ENCODE measurements around the gene NBAS. TPM values are rescaled to one million over a fixed set of nuclear protein-coding genes. Genes with fewer than 3 reads are reported as not detected.

NBAS gene
- polyA plus RNA-seq, 1 donor (not counting 4 experiments of a cell fraction or from before 2014, with no cell fraction given): 27.9 TPM

- Histone ChIP-seq H3K27ac (ENCODE audit: control insufficient read depth, insufficient read depth, low read length) (peak overlapping the region; percentile 83), H3K36me3 (ENCODE audit: control insufficient read depth in 2 of 2, extremely low read depth in 1 of 2, insufficient read depth in 2 of 2, low read length in 2 of 2) (peaks cover under 1 to 3% of the 10 kb centered on the region in 2 experiments), H2AFZ (ENCODE audit: control insufficient read depth, low read length) (no peak overlapping the region), H3K4me1 (ENCODE audit: control insufficient read depth, extremely low read depth, insufficient read depth, low read length) (peaks cover 20% of the 10 kb centered on the region), H3K9ac (ENCODE audit: control insufficient read depth, extremely low read depth, insufficient read depth, low read length) (peak overlapping the region; percentile 87), H3K9me3 (ENCODE audit: control insufficient read depth, low read depth, low read length) (no peaks in the 10 kb centered on the region), H3K79me2 (ENCODE audit: control insufficient read depth, insufficient read depth, low read length) (peaks cover 40% of the 10 kb centered on the region), H4K20me1 (ENCODE audit: control insufficient read depth, extremely low read depth, insufficient read depth, low read length) (no peaks in the 10 kb centered on the region), H3K9me1 (ENCODE audit: control insufficient read depth, extremely low read depth, insufficient read depth, low read length) (no peaks in the 10 kb centered on the region), H3K4me2 (ENCODE audit: control insufficient read depth, extremely low read depth, insufficient read depth, low read depth, low read length) (peak overlapping the region; percentile 95), H3K27me3 (ENCODE audit: control insufficient read depth, extremely low read depth, insufficient read depth, low read length) (no peaks in the 10 kb centered on the region), H3K4me3 (ENCODE audit: control insufficient read depth in 2 of 3, extremely low read depth in 1 of 3, insufficient read depth in 2 of 3, low read depth in 1 of 3, low read length in 3 of 3) (peak overlapping the region; percentile 92 to 94 (median 94))
- FAIRE-seq: no peak
- dilution Hi-C loops (cut with MboI; ENCODE audit: extremely low pct_ligation_motif_present, low sequenced_read_pairs): no loop called here
- no peak for TF ChIP-seq CTCF (optimal IDR thresholded peaks at IDR 0.05 in 1 of 3, IDR thresholded peaks at IDR 0.05 in 1 of 3, conservative IDR thresholded peaks at IDR 0.05 in 1 of 3; ENCODE audit: extremely low read depth in 1 of 3, insufficient read depth in 2 of 3, low read length in 3 of 3)
- TF ChIP-seq EZH2 (IDR thresholded peaks at IDR 0.05; ENCODE audit: low read length): no peak
- DNase-seq (ENCODE audit: low read depth, low spot score): no peak
These were observed 1.6 kb downstream of the NBAS start for GRCh38 chr2:15559379-15560139.

GRCh38 chr2:15557887-15558311, 3.2 kb downstream of the NBAS start:
- Histone ChIP-seq H3K9me1 (ENCODE audit: control insufficient read depth, extremely low read depth, insufficient read depth, low read length) (no peaks in the 10 kb centered on the region), H2AFZ (ENCODE audit: control insufficient read depth, low read length) (peak overlapping the region; percentile 45), H3K9ac (ENCODE audit: control insufficient read depth, extremely low read depth, insufficient read depth, low read length) (no peak overlapping the region), H3K4me3 (ENCODE audit: control insufficient read depth in 2 of 3, extremely low read depth in 1 of 3, insufficient read depth in 2 of 3, low read depth in 1 of 3, low read length in 3 of 3) (peak overlapping the region in 2 of 3 experiments; percentile 13 to 50), H3K4me1 (ENCODE audit: control insufficient read depth, extremely low read depth, insufficient read depth, low read length) (peaks cover 20% of the 10 kb centered on the region), H4K20me1 (ENCODE audit: control insufficient read depth, extremely low read depth, insufficient read depth, low read length) (no peaks in the 10 kb centered on the region), H3K9me3 (ENCODE audit: control insufficient read depth, low read depth, low read length) (no peaks in the 10 kb centered on the region), H3K27me3 (ENCODE audit: control insufficient read depth, extremely low read depth, insufficient read depth, low read length) (no peaks in the 10 kb centered on the region), H3K4me2 (ENCODE audit: control insufficient read depth, extremely low read depth, insufficient read depth, low read depth, low read length) (peak overlapping the region; percentile 53), H3K79me2 (ENCODE audit: control insufficient read depth, insufficient read depth, low read length) (peaks cover 40% of the 10 kb centered on the region), H3K27ac (ENCODE audit: control insufficient read depth, insufficient read depth, low read length) (peak overlapping the region; percentile 46), H3K36me3 (ENCODE audit: control insufficient read depth in 2 of 2, extremely low read depth in 1 of 2, insufficient read depth in 2 of 2, low read length in 2 of 2) (peaks cover 4 to 5% of the 10 kb centered on the region in 2 experiments)
- no peak for DNase-seq (ENCODE audit: low read depth, low spot score)
- FAIRE-seq: peak; percentile 73
- TF ChIP-seq EZH2 (IDR thresholded peaks at IDR 0.05; ENCODE audit: low read length) (no peak), CTCF (optimal IDR thresholded peaks at IDR 0.05 in 1 of 3, IDR thresholded peaks at IDR 0.05 in 1 of 3, conservative IDR thresholded peaks at IDR 0.05 in 1 of 3; ENCODE audit: extremely low read depth in 1 of 3, insufficient read depth in 2 of 3, low read length in 3 of 3) (no peak)
- dilution Hi-C loops (cut with MboI; ENCODE audit: extremely low pct_ligation_motif_present, low sequenced_read_pairs): no loop called here

Measured in keratinocyte (primary cell).